Prostate gland (tissue), 2 donors: ENCODE measurements around the gene FCRLA.

Source experiments
- CTCF ChIP-seq, 4 experiments: fragments of 200-600 bp in 2 of 4; fragments of 450-650 bp in 2 of 4; sonication (generic) in 2 of 4; IDR thresholded peaks; 1 replicate in 3 of 4; 2 replicates in 1 of 4; pipeline ENCODE4 v1.5.1; 2016 to 2019; ENCODE audit warnings: antibody characterized with exemption in 4 of 4, mild to moderate bottlenecking in 2 of 4, moderate library complexity in 2 of 4
- POLR2A ChIP-seq: fragments of 450-650 bp; IDR thresholded peaks from one replicate; pipeline ENCODE4 v1.6.1; 2016; ENCODE audit warnings: antibody characterized with exemption, mild to moderate bottlenecking
- POLR2AphosphoS5 ChIP-seq: sonication (generic); formaldehyde crosslinking; IDR thresholded peaks from one replicate; pipeline ENCODE4 v1.6.1; 2017; ENCODE audit warnings: antibody characterized with exemption

DNA sequence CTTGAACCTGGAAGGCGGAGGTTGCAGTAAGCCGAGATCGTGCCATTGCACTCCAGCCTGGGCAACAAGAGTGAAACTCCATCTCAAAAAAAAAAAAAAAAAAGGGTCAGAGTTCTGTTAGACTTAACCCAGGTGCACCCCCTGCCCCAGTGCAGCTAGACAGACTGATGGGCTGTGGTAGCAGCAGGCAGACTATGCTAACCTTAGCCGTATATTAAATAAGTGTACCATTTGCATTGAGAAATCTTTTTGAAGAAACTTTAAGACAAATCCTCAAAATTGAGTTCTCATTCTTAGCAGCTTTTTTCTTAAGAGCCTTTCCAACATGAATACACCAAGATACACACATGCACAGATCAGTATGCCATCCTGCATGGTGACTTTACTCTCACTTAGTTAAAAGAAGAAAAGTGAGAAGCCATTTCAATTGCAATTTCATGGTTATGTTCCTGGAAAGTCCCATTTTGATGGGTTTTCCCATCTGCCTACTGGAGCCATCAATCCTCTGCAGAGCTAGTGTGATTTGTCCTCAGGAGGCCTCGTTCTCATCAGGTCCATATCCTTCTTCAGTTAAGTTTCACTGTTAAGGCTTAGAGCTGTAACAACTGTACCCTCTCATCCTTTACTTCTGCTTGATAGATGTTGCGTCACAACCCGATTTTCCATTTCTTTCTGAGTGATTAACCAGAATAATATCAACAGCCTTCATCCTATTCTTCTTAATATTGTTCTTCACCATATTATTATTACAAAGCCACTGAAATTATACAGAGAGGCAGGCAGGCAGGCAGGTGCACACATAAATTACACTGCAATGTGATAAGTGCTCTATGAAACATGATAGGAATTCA is 21.6 kb downstream of the FCRLA start:
- no peak for TF ChIP-seq POLR2AphosphoS5
- TF ChIP-seq CTCF (IDR thresholded peaks at IDR 0.05) = no peak
- no peak for TF ChIP-seq POLR2A
